Panc1 (cell line): ENCODE results near the gene GALNT9. TPM values are rescaled to one million over a fixed set of nuclear protein-coding genes. Genes with fewer than 3 reads are reported as not detected.

Experiments
- ATAC-seq: fragments of 200-7000 bp; cut with Tn5 transposase; 2 replicates; pipeline ENCODE4 v1.9.1; 2020; ENCODE audit warnings: mild to moderate bottlenecking, moderate library complexity
- BruUV-seq: library from RNA; stranded (reverse); fragments of 400-500 nt; replicated peaks from 2 replicates; lab custom pipeline; 2021; lab: Mats Ljungman, UMichigan
- CTCF ChIA-PET: fragments of 300-600 bp; sonication (Branson Sonifier 250); formaldehyde crosslinking; loops from one replicate; lab custom pipeline; 2022; ENCODE audit warnings: antibody characterized with exemption; lab: Charles Lee
- POLR2A ChIA-PET: fragments of 300-600 bp; sonication (Branson Sonifier 250); formaldehyde crosslinking; loops from one replicate; lab custom pipeline; 2022; ENCODE audit warnings: antibody characterized with exemption; lab: Charles Lee
- DNase-seq: peaks from one replicate; pipeline ENCODE4 v3.0.0-alpha.2; 2010; ENCODE audit warnings: low read depth, low spot score
- H3K27ac ChIP-seq: 2 replicates; pipeline ENCODE4 v1.5.1; 2011; ENCODE audit warnings: mild to moderate bottlenecking, low read length, inconsistent platforms
- H3K27me3 ChIP-seq: fragments of 200-500 bp; sonication (Bioruptor generic); 2 replicates; pipeline ENCODE4 v1.6.0; 2014; ENCODE audit warnings: low read length, inconsistent platforms; ENCODE audit not compliant: control insufficient read depth, insufficient read depth
- H3K36me3 ChIP-seq: fragments of 200-500 bp; sonication (Bioruptor generic); 2 replicates; pipeline ENCODE4 v1.5.1; 2014; ENCODE audit warnings: inconsistent platforms, mild to moderate bottlenecking, low read length, moderate library complexity; ENCODE audit not compliant: control insufficient read depth, insufficient read depth
- H3K4me1 ChIP-seq: 2 replicates; pipeline ENCODE4 v1.5.1; 2011; ENCODE audit warnings: inconsistent platforms, mild to moderate bottlenecking, low read length, moderate library complexity; ENCODE audit not compliant: control insufficient read depth, insufficient read depth
- H3K4me3 ChIP-seq, 2 experiments: 2 replicates each; pipeline ENCODE4 v1.5.1; 2011 to 2012; ENCODE audit warnings: low read depth in 2 of 2, low read length in 2 of 2, mild to moderate bottlenecking in 2 of 2, inconsistent platforms in 1 of 2, moderate library complexity in 1 of 2
- H3K9me3 ChIP-seq: fragments of 200-500 bp; sonication (Bioruptor generic); 2 replicates; pipeline ENCODE4 v1.5.1; 2014; ENCODE audit warnings: low read depth, mild to moderate bottlenecking, inconsistent platforms, low read length, moderate library complexity; ENCODE audit not compliant: control insufficient read depth, insufficient read depth
- CTCF ChIP-seq: fragments of 450-650 bp; IDR thresholded peaks from 2 replicates; pipeline ENCODE4 v1.5.1; 2017; ENCODE audit warnings: mild to moderate bottlenecking
- POLR2AphosphoS5 ChIP-seq: IDR thresholded peaks from 2 replicates; pipeline ENCODE4 v1.6.1; 2012; ENCODE audit warnings: mild to moderate bottlenecking, low read depth, low read length, moderate library complexity
- REST ChIP-seq, 2 experiments: IDR thresholded peaks; 2 replicates each; pipeline ENCODE4 v1.6.1; 2011 to 2012; ENCODE audit warnings: low read depth in 2 of 2, control low read depth in 1 of 2, low read length in 1 of 2, mild to moderate bottlenecking in 1 of 2, moderate library complexity in 1 of 2; ENCODE audit not compliant: insufficient read depth in 1 of 2
- SIN3A ChIP-seq: IDR thresholded peaks from 2 replicates; pipeline ENCODE4 v1.6.1; 2012; ENCODE audit warnings: low read depth, mild to moderate bottlenecking, low read length, moderate library complexity, borderline replicate concordance; ENCODE audit not compliant: insufficient read depth
- TCF7L2 ChIP-seq: IDR thresholded peaks from 2 replicates; pipeline ENCODE4 v1.6.1; 2011; ENCODE audit warnings: mild to moderate bottlenecking, low read depth, low read length, inconsistent platforms
- in situ Hi-C: cut with HindIII; loops from 2 replicates; pipeline ENCODE4 v1.10.0; 2016; ENCODE audit warnings: low sequenced_read_pairs, low pct_unique_long_range_greater_than_20kb
- intact Hi-C: fragments of 100-400 bp; cut with micrococcal nuclease; formaldehyde crosslinking; loops from one replicate; pipeline ENCODE4 v1.10.0; 2022; ENCODE audit not compliant: unreplicated experiment
- total RNA-seq: library from RNA; stranded (reverse); gene quantifications from one replicate; pipeline ENCODE4 v1.2.1, GENCODE V29; 2021; ENCODE audit not compliant: unreplicated experiment

Gene GALNT9
- total RNA-seq, 1 experiment from 2014 or later = 0.33 TPM

- TF ChIP-seq CTCF (no peak), POLR2AphosphoS5 (no peak), REST (IDR thresholded peaks at IDR 0.05; ENCODE audit: insufficient read depth in 1 of 2, low read depth in 2 of 2, low read length in 1 of 2) (no peak), TCF7L2 (no peak), SIN3A (no peak)
- intact Hi-C loops (no loop called here), in situ Hi-C loops (no loop called here)
- no peaks in the 10 kb centered on the region for H3K36me3 ChIP-seq
- H3K27ac ChIP-seq = no peak overlapping the region
- H3K9me3 ChIP-seq = no peaks in the 10 kb centered on the region
- DNase-seq (no peak), ATAC-seq (no peak)
- ChIA-PET POLR2A (no interaction called here), CTCF (no interaction called here)
- no peak overlapping the region for H3K4me3 ChIP-seq
- H3K4me1 ChIP-seq = no peaks in the 10 kb centered on the region
- no peaks in the 10 kb centered on the region; the same call in 1 of the 2 replicates for H3K27me3 ChIP-seq
- no TSS peak for BruUV-seq
Observed at GRCh38 chr12:132340266-132341035, 11.1 kb upstream of the GALNT9 start.

- ChIA-PET POLR2A (no interaction called here), CTCF (no interaction called here)
- Histone ChIP-seq H3K27me3 (no peaks in the 10 kb centered on the region; the same call in 1 of the 2 replicates), H3K4me3 (no peak overlapping the region), H3K36me3 (no peaks in the 10 kb centered on the region), H3K4me1 (no peaks in the 10 kb centered on the region), H3K27ac (no peak overlapping the region), H3K9me3 (no peaks in the 10 kb centered on the region)
- intact Hi-C loops = no loop called here
- in situ Hi-C loops = no loop called here
- TF ChIP-seq TCF7L2 (no peak), POLR2AphosphoS5 (no peak), REST (IDR thresholded peaks at IDR 0.05; ENCODE audit: insufficient read depth in 1 of 2, low read depth in 2 of 2, low read length in 1 of 2) (no peak)
- BruUV-seq = no TSS peak
- ATAC-seq (no peak), DNase-seq (no peak)
Observed at GRCh38 chr12:132339856-132340255, 10.5 kb upstream of the GALNT9 start.
